OCI-LY7 (cell line): ENCODE data around the gene DNAJC6. TPM values are rescaled to one million over a fixed set of nuclear protein-coding genes. Genes with fewer than 3 reads are reported as not detected.

ENCODE experiments used
- BruUV-seq: library from RNA; stranded (reverse); fragments of 400-500 nt; replicated peaks from 2 replicates; lab custom pipeline; 2021; lab: Mats Ljungman, UMichigan
- CTCF ChIA-PET: fragments of 300-600 bp; sonication (Branson Sonifier 250); formaldehyde crosslinking; loops from one replicate; lab custom pipeline; 2022; ENCODE audit warnings: antibody characterized with exemption; ENCODE audit not compliant: unreplicated experiment; lab: Charles Lee
- POLR2A ChIA-PET: fragments of 300-600 bp; sonication (Branson Sonifier 250); formaldehyde crosslinking; loops from one replicate; lab custom pipeline; 2022; ENCODE audit warnings: antibody characterized with exemption; lab: Charles Lee
- DNase-seq: peaks from one replicate; pipeline ENCODE4 v3.0.0-alpha.2; 2015; ENCODE audit warnings: low spot score
- H2AFZ ChIP-seq: fragments of 200-600 bp; sonication (generic), shearing (Covaris generic); 2 replicates; pipeline ENCODE4 v1.6.1; 2014; ENCODE audit warnings: mild to moderate bottlenecking, antibody characterized with exemption, low read length, moderate library complexity
- H3K27ac ChIP-seq: fragments of 200-600 bp; sonication (generic); 2 replicates; pipeline ENCODE4 v1.5.1; 2014; ENCODE audit warnings: mixed run types, low read depth, mild to moderate bottlenecking, moderate library complexity, low read length, inconsistent platforms; ENCODE audit not compliant: poor library complexity, severe bottlenecking
- H3K36me3 ChIP-seq: fragments of 200-600 bp; sonication (generic); 2 replicates; pipeline ENCODE4 v1.6.1; 2014; ENCODE audit warnings: mild to moderate bottlenecking, antibody characterized with exemption, low read length, moderate library complexity, mixed read lengths; ENCODE audit not compliant: insufficient read depth
- H3K4me1 ChIP-seq: fragments of 200-600 bp; sonication (generic); 2 replicates; pipeline ENCODE4 v1.5.1; 2014; ENCODE audit warnings: mild to moderate bottlenecking, low read length; ENCODE audit not compliant: insufficient read depth, poor library complexity, severe bottlenecking
- H3K4me2 ChIP-seq: fragments of 200-600 bp; sonication (generic); 2 replicates; pipeline ENCODE4 v1.6.1; 2014; ENCODE audit warnings: mild to moderate bottlenecking, low read length
- H3K4me3 ChIP-seq: fragments of 200-600 bp; sonication (generic); 2 replicates; pipeline ENCODE4 v1.5.1; 2014; ENCODE audit warnings: mild to moderate bottlenecking, low read depth, low read length; ENCODE audit not compliant: poor library complexity, severe bottlenecking
- H3K79me2 ChIP-seq: fragments of 200-600 bp; sonication (generic); 2 replicates; pipeline ENCODE4 v1.6.1; 2016; ENCODE audit warnings: low read depth, mild to moderate bottlenecking, low read length, moderate library complexity, mixed read lengths; ENCODE audit not compliant: insufficient read depth
- H3K9me2 ChIP-seq: fragments of 200-600 bp; sonication (generic); 2 replicates; pipeline ENCODE4 v1.6.1; 2016; ENCODE audit warnings: mild to moderate bottlenecking, low read length, mixed read lengths; ENCODE audit not compliant: insufficient read depth
- H3K9me3 ChIP-seq: fragments of 200-600 bp; sonication (generic); 2 replicates; pipeline ENCODE4 v1.6.1; 2014; ENCODE audit warnings: mild to moderate bottlenecking, mixed run types, low read length, mixed read lengths
- H4K20me1 ChIP-seq: fragments of 200-600 bp; sonication (generic); 2 replicates; pipeline ENCODE4 v1.6.1; 2014; ENCODE audit warnings: mild to moderate bottlenecking, antibody characterized with exemption, low read length, moderate library complexity, mixed read lengths; ENCODE audit not compliant: insufficient read depth
- CTCF ChIP-seq: fragments of 200-600 bp; sonication (generic); conservative IDR thresholded peaks from 2 replicates; pipeline ENCODE4 v1.5.1; 2014; ENCODE audit warnings: mild to moderate bottlenecking, antibody characterized with exemption, low read length, moderate library complexity, mixed read lengths
- EZH2phosphoT487 ChIP-seq: fragments of 200-600 bp; sonication (generic); IDR thresholded peaks from 2 replicates; pipeline ENCODE4 v1.6.1; 2018; ENCODE audit warnings: low read depth, borderline replicate concordance, mild to moderate bottlenecking, mixed run types, antibody characterized with exemption, low read length, moderate library complexity, mixed read lengths
- intact Hi-C: fragments of 100-400 bp; cut with micrococcal nuclease; formaldehyde crosslinking; loops from one replicate; pipeline ENCODE4 v1.10.0; 2022; ENCODE audit not compliant: unreplicated experiment
- total RNA-seq, 2 experiments: library from RNA; depleted of rRNA in 1 of 2; stranded (reverse); fragments of >200 nt in 1 of 2; shearing (Covaris generic) in 1 of 2; gene quantifications; 2 replicates each; pipeline ENCODE4 v1.2.3, GENCODE V29; 2014 to 2022

DNAJC6 gene
- total RNA-seq, 2 experiments from 2014 or later, result 6.6 to 10.2 TPM

GRCh38 chr1:65409816-65410326, 100.5 kb downstream of the DNAJC6 start:
- TF ChIP-seq EZH2phosphoT487 (no peak), CTCF (no peak)
- Histone ChIP-seq H3K27ac (no peak overlapping the region), H3K9me3 (no peaks in the 10 kb centered on the region), H3K4me2 (no peak overlapping the region), H3K4me3 (no peak overlapping the region), H3K36me3 (peaks cover 5% of the 10 kb centered on the region; the same call in 1 of the 2 replicates), H4K20me1 (no peaks in the 10 kb centered on the region), H2AFZ (no peak overlapping the region), H3K9me2 (no peaks in the 10 kb centered on the region), H3K79me2 (no peaks in the 10 kb centered on the region), H3K4me1 (no peaks in the 10 kb centered on the region)
- DNase-seq, result no peak
- no TSS peak for BruUV-seq
- ChIA-PET POLR2A (interaction anchor here (0.7 to 2.6 kb wide), 3 partner anchors 10 to 57 kb away, joined by 3 to 14 read pairs (median 4); partner anchors contain the start of genes LEPR and LEPROT), CTCF (no interaction called here)
- intact Hi-C loops, result no loop called here

GRCh38 chr1:65412256-65412983, 103.1 kb downstream of the DNAJC6 start:
- H3K4me3 ChIP-seq, result no peak overlapping the region
- no peaks in the 10 kb centered on the region for H3K9me2 ChIP-seq
- ChIA-PET CTCF (no interaction called here), POLR2A (interaction anchor here (1.8 kb wide), 1 partner anchor 8 kb away, joined by 7 read pairs; the partner anchor contains the start of genes LEPR and LEPROT)
- H4K20me1 ChIP-seq, result no peaks in the 10 kb centered on the region
- H3K27ac ChIP-seq, result no peak overlapping the region
- BruUV-seq, result no TSS peak
- H3K9me3 ChIP-seq, result no peaks in the 10 kb centered on the region
- peaks cover 5% of the 10 kb centered on the region; the same call in 1 of the 2 replicates for H3K36me3 ChIP-seq
- H3K4me2 ChIP-seq, result no peak overlapping the region
- H3K4me1 ChIP-seq, result no peaks in the 10 kb centered on the region
- TF ChIP-seq EZH2phosphoT487, result no peak
- no peak for TF ChIP-seq CTCF
- H2AFZ ChIP-seq, result no peak overlapping the region
- intact Hi-C loops, result no loop called here
- H3K79me2 ChIP-seq, result no peaks in the 10 kb centered on the region
- no peak for DNase-seq

GRCh38 chr1:65412984-65413375, 103.6 kb downstream of the DNAJC6 start:
- Histone ChIP-seq H3K36me3 (peaks cover 5% of the 10 kb centered on the region; the same call in 1 of the 2 replicates), H3K27ac (no peak overlapping the region), H3K4me2 (no peak overlapping the region), H3K4me1 (no peaks in the 10 kb centered on the region), H3K9me3 (no peaks in the 10 kb centered on the region), H3K79me2 (no peaks in the 10 kb centered on the region), H4K20me1 (no peaks in the 10 kb centered on the region), H3K4me3 (no peak overlapping the region), H3K9me2 (no peaks in the 10 kb centered on the region), H2AFZ (no peak overlapping the region)
- no TSS peak for BruUV-seq
- intact Hi-C loops, result no loop called here
- TF ChIP-seq CTCF (no peak), EZH2phosphoT487 (no peak)
- DNase-seq, result no peak
- POLR2A ChIA-PET, result interaction anchor here (1.8 kb wide), 1 partner anchor 7 kb away, joined by 7 read pairs; the partner anchor contains the start of genes LEPR and LEPROT
- CTCF ChIA-PET, result no interaction called here
